C4-2B (cell line): Measurements from ENCODE around the gene CNN3.

ENCODE experiments used
- CTCF ChIP-seq: fragments of 450-650 bp; conservative IDR thresholded peaks from 2 replicates; pipeline ENCODE4 v1.5.1; 2017; ENCODE audit warnings: mild to moderate bottlenecking
- ZFX ChIP-seq: fragments of 450-650 bp; IDR thresholded peaks from 2 replicates; pipeline ENCODE4 v1.6.1; 2017

- no peak for TF ChIP-seq CTCF
- TF ChIP-seq ZFX = no peak
Measured at GRCh38 chr1:94921977-94922376, 4.9 kb downstream of the CNN3 start.
